Activated naive CD4-positive, alpha-beta T cell treated with anti-CD3 and anti-CD28 coated beads, Interleukin-2, amount 50 U/mL, for 72 hours (primary cell): Measurements from ENCODE around the gene MYLK. TPM values are rescaled to one million over a fixed set of nuclear protein-coding genes. Genes with fewer than 3 reads are reported as not detected.

Experiments
- ATAC-seq, 2 donors: fragments of 150-1000 bp; cut with Tn5 transposase; 2 replicates each; pipeline ENCODE4 v1.10.0; 2021; ENCODE audit warnings: mild to moderate bottlenecking in 2 of 2, moderate library complexity in 2 of 2
- DNase-seq, 2 donors: peaks; one replicate each; pipeline ENCODE4 v3.0.0; 2021 to 2022; ENCODE audit warnings: low spot score in 2 of 2
- H3K27ac Mint-ChIP-seq, 2 donors: one replicate each; pipeline ENCODE4 v1.8.0; 2022; ENCODE audit warnings: mild to moderate bottlenecking in 2 of 2, mixed read lengths in 2 of 2
- H3K36me3 Mint-ChIP-seq, 2 donors: one replicate each; pipeline ENCODE4 v1.8.0; 2022; ENCODE audit warnings: mixed read lengths in 2 of 2
- H3K9me3 Mint-ChIP-seq, 2 donors: one replicate each; pipeline ENCODE4 v1.8.0; 2022; ENCODE audit warnings: mixed read lengths in 2 of 2
- total RNA-seq, 2 donors: library from RNA; stranded (reverse); gene quantifications; one replicate each; pipeline ENCODE4 v1.2.3, GENCODE V29; 2022

The MYLK gene
- total RNA-seq, 2 donors from 2014 or later = 0.19 to 0.30 TPM

DNA sequence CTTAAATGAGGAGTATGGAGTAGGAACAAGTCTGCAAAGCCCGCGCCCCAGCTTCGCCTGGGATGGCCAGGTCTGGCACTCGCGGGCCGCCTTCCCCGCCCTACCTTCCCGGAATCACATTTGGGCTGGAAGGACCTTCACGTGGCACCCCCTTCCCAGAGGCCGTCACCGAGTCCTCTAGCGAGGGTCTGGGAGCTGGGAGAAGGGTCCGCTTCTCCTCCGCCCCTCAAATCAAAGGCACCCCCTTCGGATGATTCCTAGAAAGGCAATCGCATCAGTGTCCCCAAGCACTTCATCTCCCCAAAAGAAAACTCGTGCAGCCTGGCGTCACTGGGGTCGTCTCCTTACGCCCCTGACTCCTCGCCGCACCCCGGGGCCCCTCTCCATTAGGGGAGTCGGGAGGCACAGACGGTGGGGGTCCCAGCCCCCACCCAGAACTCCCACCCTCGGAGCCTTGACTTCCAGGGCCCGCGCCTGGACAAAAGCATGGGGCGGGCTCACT, 380 bp downstream of the MYLK start:
- DNase-seq (no peak), ATAC-seq (no peak)
- H3K36me3 Mint-ChIP-seq = peaks cover 0 to 6% of the 10 kb centered on the region in 2 donors
- no peak overlapping the region for H3K27ac Mint-ChIP-seq
- H3K9me3 Mint-ChIP-seq = no peaks in the 10 kb centered on the region

DNA sequence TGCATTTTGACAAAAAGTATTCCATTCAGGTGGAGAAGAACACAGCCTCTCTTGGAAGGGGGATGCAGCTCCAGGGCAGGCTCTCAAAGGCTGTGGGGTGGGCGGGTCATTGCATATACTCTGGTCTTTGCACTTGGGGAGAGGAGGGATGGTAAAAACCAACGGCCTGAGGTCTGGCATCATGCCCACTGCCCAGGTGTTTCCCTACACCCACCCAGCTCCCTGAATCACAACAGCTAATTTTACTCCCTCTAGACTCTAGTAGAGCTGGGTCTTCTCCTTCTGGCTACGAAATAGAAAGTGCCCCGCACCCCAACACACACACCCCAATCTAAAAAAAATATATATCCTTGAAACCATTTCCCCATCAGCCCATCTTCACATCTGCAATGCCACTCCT, 1.0 kb downstream of the MYLK start:
- Mint-ChIP-seq H3K27ac (no peak overlapping the region), H3K9me3 (no peaks in the 10 kb centered on the region), H3K36me3 (peaks cover 0 to 6% of the 10 kb centered on the region in 2 donors)
- no peak for DNase-seq
- no peak for ATAC-seq

DNA sequence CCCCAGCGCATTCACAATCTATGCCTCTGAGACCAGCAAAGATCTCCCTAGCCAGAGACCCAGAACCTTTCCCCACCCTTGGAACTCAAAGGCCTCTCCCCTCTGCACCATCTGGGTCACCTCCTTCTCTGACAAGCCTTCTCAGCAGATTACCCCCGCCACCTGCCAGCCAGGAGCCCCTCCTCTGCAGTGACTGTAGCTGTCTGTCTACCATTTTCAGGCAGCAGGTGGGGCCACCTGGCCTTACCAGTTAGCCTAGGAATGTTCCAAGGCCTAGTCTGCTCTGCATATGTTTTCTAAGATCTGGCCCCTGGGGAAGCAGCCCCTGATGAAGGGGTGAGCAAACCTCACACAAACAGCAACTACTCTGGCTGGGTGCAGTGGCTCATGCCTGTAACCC, 2.4 kb downstream of the MYLK start:
- Mint-ChIP-seq H3K27ac (no peak overlapping the region), H3K36me3 (peaks cover 0 to 6% of the 10 kb centered on the region in 2 donors)

DNA sequence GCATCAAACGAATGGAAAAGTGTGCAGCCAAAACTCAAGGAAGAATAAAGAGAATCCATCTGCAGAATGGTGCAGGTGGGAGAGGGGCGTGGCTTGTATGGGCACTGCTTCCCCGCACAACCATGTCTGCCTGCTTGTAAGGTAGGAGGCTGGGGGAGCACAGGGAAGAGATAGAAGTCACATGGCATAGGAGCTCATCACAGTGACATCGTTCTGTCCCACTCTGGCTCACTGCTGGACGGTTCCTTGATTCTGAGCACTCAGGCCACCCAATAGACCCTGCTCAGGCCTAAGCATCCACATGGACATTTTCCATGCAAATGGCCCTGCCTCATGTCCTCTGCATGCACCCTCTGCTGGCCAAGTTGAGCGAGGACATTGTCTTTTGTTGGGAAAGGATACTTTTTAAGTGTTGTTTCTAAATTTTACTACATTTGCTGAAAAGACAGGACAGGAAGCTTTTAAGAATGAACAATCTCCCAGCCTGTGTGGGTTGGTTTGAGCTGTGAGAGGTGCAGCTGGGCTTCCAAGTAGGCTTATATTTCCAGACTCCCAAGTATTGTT, 3.1 kb downstream of the MYLK start:
- no peak for DNase-seq
- ATAC-seq = no peak
- no peak overlapping the region for H3K27ac Mint-ChIP-seq
- no peaks in the 10 kb centered on the region for H3K9me3 Mint-ChIP-seq
- H3K36me3 Mint-ChIP-seq = peaks cover 0 to 6% of the 10 kb centered on the region in 2 donors

More for the DNA sequence above, 2.4 kb downstream of the MYLK start:
- ATAC-seq (no peak), DNase-seq (no peak)
- H3K9me3 Mint-ChIP-seq = no peaks in the 10 kb centered on the region

DNA sequence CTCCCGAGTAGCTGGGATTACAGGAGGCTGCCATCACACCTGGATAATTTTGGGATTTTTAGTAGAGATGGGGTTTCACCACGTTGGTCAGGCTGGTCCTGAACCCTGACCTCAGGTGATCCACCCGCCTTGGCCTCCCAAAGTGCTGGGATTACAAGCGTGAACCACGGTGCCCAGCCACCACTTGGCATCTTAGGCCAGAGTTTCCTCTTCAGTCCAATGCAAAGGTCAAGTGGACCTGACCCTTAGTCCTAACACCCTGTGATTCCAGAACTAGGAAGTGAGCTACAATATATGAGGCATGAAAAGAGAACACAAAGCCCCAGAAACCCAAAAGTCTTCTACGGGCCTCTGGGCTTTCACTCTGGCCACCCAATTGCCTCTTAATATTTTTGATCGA, 5.3 kb downstream of the MYLK start:
- peaks cover 0 to 6% of the 10 kb centered on the region in 2 donors for H3K36me3 Mint-ChIP-seq
- no peaks in the 10 kb centered on the region for H3K9me3 Mint-ChIP-seq
- ATAC-seq = no peak
- no peak for DNase-seq
- H3K27ac Mint-ChIP-seq = no peak overlapping the region

DNA sequence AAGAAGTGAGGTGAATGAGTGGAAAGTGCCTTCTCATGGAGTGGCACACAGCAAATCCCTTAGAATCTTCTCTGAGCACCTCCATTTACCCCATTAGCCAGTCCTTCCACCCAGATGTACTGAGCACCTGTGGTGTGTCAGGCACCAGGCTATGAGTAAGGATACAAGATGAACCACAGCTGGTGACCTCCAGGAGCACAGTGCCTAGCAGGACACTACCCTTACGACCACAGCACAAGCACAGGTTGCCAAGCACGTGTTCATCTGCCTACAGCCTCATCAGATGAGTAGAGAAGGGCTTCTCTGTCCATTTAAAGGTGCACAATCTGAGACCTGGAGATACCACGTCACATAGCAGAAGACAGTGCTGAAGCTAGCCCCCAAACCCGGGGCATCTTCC, 6.2 kb downstream of the MYLK start:
- H3K36me3 Mint-ChIP-seq = no peaks in the 10 kb centered on the region
- H3K9me3 Mint-ChIP-seq = no peaks in the 10 kb centered on the region
- no peak for DNase-seq
- no peak overlapping the region for H3K27ac Mint-ChIP-seq
- ATAC-seq = no peak

DNA sequence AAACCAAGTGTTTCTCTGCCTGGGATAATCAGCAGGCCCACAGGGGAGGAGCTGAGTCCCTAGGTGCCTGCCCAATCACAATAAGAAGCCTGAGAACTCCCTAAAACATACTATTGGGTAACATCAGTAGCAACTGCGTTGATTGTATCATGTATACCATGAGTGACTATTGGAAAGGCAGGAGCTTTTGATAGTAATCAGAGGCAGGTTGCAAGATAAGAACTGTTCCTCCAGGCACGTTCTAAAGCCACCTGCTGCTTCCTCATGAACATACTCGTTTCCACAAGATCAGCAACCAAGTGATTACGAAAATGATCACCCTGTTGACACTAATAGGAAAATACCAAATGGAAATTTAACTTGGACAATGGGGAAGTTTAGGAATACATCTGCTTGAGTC, 6.7 kb downstream of the MYLK start:
- H3K36me3 Mint-ChIP-seq = no peaks in the 10 kb centered on the region
- DNase-seq = no peak
- H3K9me3 Mint-ChIP-seq = no peaks in the 10 kb centered on the region
- no peak for ATAC-seq
- H3K27ac Mint-ChIP-seq = no peak overlapping the region

GRCh38 chr3:123876858-123877257, 7.3 kb downstream of the MYLK start:
- no peak overlapping the region for H3K27ac Mint-ChIP-seq
- DNase-seq = no peak
- no peaks in the 10 kb centered on the region for H3K9me3 Mint-ChIP-seq
- ATAC-seq = no peak
- H3K36me3 Mint-ChIP-seq = no peaks in the 10 kb centered on the region

DNA sequence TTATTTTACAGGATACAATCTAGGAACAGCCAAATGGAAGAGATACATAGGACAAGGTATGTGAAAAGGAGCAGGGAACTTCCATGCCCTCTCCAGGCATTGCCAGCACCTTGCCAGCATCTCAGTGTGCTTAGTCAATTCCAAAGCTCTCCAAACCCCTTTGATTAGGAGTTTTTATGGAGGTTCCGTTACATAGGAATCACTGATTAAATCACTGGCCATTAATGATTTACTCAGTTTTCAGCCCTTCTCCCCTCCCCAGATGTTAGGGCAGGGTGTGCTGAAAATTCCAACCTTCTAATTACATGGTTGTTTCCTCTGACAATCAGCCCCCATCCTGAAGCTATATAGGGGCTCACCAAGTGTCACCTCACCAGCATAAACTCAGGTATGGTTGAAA, 11.5 kb downstream of the MYLK start:
- no peak overlapping the region for H3K27ac Mint-ChIP-seq
- ATAC-seq (no peak), DNase-seq (no peak)
- peaks cover 0 to 4% of the 10 kb centered on the region in 2 donors for H3K9me3 Mint-ChIP-seq
- H3K36me3 Mint-ChIP-seq = no peaks in the 10 kb centered on the region

- no peaks in the 10 kb centered on the region for H3K36me3 Mint-ChIP-seq
- peaks cover 0 to 4% of the 10 kb centered on the region in 2 donors for H3K9me3 Mint-ChIP-seq
- no peak for ATAC-seq
- no peak overlapping the region for H3K27ac Mint-ChIP-seq
- DNase-seq = no peak
Measured at GRCh38 chr3:123871946-123872345, 12.2 kb downstream of the MYLK start.

DNA sequence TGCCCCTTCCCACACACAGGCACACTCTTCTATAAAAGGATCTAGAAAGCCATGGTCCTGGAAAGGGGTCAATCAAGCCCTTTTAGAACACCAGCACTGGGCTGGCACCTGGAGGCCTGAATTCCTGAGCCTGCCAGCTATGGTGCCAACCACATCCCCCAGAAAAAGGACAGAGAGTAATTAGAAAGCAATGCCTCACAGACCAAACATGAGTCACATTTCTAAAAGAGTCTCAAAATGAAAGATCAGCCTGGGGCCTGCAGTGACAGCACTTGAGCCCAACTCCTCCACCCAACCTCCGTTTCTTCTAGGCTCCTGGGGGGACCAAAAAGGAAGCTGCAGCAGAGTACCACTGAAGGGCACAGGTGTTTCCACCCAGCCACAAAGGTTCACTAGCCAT, 14.1 kb downstream of the MYLK start:
- Mint-ChIP-seq H3K27ac (no peak overlapping the region), H3K36me3 (no peaks in the 10 kb centered on the region), H3K9me3 (peaks cover 0 to 4% of the 10 kb centered on the region in 2 donors)
- DNase-seq = no peak
- ATAC-seq = peak in 1 of 2 donors; percentile 73

DNA sequence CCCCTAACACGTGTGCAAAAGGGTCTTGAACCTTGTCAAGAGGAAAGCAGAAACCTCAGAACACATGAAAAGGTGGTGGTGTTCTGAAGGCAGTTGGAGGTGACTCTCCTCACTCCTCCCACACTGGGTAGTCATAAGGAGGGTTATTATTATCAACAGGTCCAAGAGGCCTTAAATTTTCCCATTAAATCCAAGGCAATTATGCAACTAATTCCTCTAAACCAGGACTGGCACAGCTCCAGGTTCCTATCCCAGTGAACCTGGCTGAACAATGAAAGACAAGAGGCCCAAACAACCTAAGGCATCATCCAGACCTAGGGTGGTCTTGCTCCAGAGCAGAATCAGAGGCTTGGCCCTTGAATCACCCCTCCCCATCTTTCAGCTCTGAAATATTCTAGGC, 15.0 kb downstream of the MYLK start:
- Mint-ChIP-seq H3K9me3 (peaks cover 0 to 4% of the 10 kb centered on the region in 2 donors), H3K27ac (peak overlapping the region in 1 of 2 donors; percentile 47), H3K36me3 (no peaks in the 10 kb centered on the region)
- ATAC-seq (no peak), DNase-seq (no peak)

DNA sequence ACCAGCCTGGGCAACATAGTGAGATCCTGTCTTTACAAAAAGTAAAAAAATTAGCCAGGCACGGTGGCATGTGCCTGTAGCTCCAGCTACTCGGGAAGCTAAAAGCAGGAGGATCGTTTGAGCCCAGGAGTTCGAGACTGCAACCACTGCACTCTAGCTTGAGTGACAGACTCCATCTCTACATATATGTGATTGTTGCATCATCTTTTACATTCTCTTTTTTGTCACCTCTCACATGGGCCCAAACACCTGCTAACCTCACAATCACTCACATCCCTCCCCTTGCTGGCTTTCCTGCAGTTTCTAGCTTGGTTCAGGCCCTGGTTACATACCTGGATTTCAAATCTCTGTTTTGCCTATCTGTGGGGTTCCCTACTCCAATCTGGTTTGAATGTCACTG, 19.4 kb downstream of the MYLK start:
- Mint-ChIP-seq H3K36me3 (no peaks in the 10 kb centered on the region), H3K27ac (no peak overlapping the region), H3K9me3 (no peaks in the 10 kb centered on the region)
- DNase-seq (no peak), ATAC-seq (no peak)

GRCh38 chr3:123862152-123862551, 22.0 kb downstream of the MYLK start:
- H3K36me3 Mint-ChIP-seq = no peaks in the 10 kb centered on the region
- ATAC-seq = no peak
- no peak overlapping the region for H3K27ac Mint-ChIP-seq
- DNase-seq = no peak
- no peaks in the 10 kb centered on the region for H3K9me3 Mint-ChIP-seq

- no peaks in the 10 kb centered on the region for H3K36me3 Mint-ChIP-seq
- no peak for ATAC-seq
- H3K27ac Mint-ChIP-seq = no peak overlapping the region
- no peak for DNase-seq
- no peaks in the 10 kb centered on the region for H3K9me3 Mint-ChIP-seq
Measured at GRCh38 chr3:123861081-123861836, 22.9 kb downstream of the MYLK start.

- Mint-ChIP-seq H3K9me3 (peaks cover 0 to 6% of the 10 kb centered on the region in 2 donors), H3K36me3 (no peaks in the 10 kb centered on the region), H3K27ac (no peak overlapping the region)
- DNase-seq (no peak), ATAC-seq (no peak)
Measured at GRCh38 chr3:123859177-123859576, 25.0 kb downstream of the MYLK start.

DNA sequence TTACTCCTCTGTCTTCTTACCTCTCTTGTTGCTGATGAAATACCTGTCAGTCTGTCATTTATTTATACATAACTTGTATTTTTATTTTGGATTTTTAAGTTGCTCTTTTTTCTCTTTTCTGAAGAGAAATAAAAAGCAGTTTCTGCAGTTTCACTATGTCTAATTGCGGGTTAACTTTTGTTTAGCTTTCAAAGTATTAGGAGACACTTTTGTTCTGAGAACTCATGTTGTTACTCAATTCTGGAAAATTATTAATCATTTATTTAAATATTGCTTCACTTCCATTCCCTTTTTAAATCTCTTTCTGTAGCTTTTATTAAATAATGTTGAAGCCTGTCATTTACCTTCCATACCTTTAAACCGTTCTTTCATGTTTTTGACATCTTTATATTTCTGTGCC, 29.2 kb downstream of the MYLK start:
- no peak overlapping the region for H3K27ac Mint-ChIP-seq
- peaks cover 0 to 6% of the 10 kb centered on the region in 2 donors for H3K9me3 Mint-ChIP-seq
- no peak for DNase-seq
- no peaks in the 10 kb centered on the region for H3K36me3 Mint-ChIP-seq
- no peak for ATAC-seq
